Stimulated activated CD8-positive, alpha-beta memory T cell treated with anti-CD3 and anti-CD28 coated beads, Interleukin-15, amount 100 ng/mL, for 4 hours (primary cell): Measurements from ENCODE around the gene NXF3.
"Not testable (repeated sequence)": the region's sequence is repeated elsewhere in the genome, so short reads cannot be mapped to it uniquely, and the experiment has no call there.

ENCODE experiments used
- DNase-seq, 2 donors: peaks; one replicate each; pipeline ENCODE4 v3.0.0-alpha.2; 2020; ENCODE audit warnings: low read depth in 2 of 2

Gene NXF3

GRCh38 chrX:103092942-103093341 lies at the start of gene NXF3:
TSS of gene NXF3 (minus strand) at chrX:103093143. CDS start at chrX:103093023, 120 bp downstream.
- no peak for DNase-seq

GRCh38 chrX:103136528-103136927 lies 43.6 kb upstream of the NXF3 start:
- DNase-seq, result not testable (repeated sequence)

GRCh38 chrX:103124284-103124683 lies 31.3 kb upstream of the NXF3 start:
- DNase-seq, result no peak

GRCh38 chrX:103120748-103121147 lies 27.8 kb upstream of the NXF3 start:
- DNase-seq, result no peak

GRCh38 chrX:103116970-103117369 lies 24.0 kb upstream of the NXF3 start:
- DNase-seq, result not testable (repeated sequence)

GRCh38 chrX:103109497-103109896 lies 16.6 kb upstream of the NXF3 start:
- DNase-seq, result not testable (repeated sequence)

GRCh38 chrX:103107836-103108235 lies 14.9 kb upstream of the NXF3 start:
- no peak for DNase-seq

GRCh38 chrX:103107227-103107737 lies 14.3 kb upstream of the NXF3 start:
- not testable (repeated sequence) for DNase-seq

- not testable (repeated sequence) for DNase-seq
These were observed 11.4 kb upstream of the NXF3 start for GRCh38 chrX:103104370-103104769.

GRCh38 chrX:103103866-103104265 lies 10.9 kb upstream of the NXF3 start:
- not testable (repeated sequence) for DNase-seq

- no peak for DNase-seq
These were observed 8.5 kb upstream of the NXF3 start for GRCh38 chrX:103101299-103102042.

- DNase-seq, result no peak
These were observed 7.5 kb upstream of the NXF3 start for GRCh38 chrX:103100484-103100883.

- no peak for DNase-seq
These were observed 6.7 kb upstream of the NXF3 start for GRCh38 chrX:103099691-103100090.

GRCh38 chrX:103098488-103098887 lies 5.5 kb upstream of the NXF3 start:
- DNase-seq, result no peak

- DNase-seq, result no peak
These were observed 11.9 kb downstream of the NXF3 start for GRCh38 chrX:103081051-103081450.

- no peak for DNase-seq
These were observed 19.5 kb downstream of the NXF3 start for GRCh38 chrX:103073467-103073866.

GRCh38 chrX:103066606-103067005 lies 26.3 kb downstream of the NXF3 start:
- no peak for DNase-seq

GRCh38 chrX:103063918-103064434 lies 29.0 kb downstream of the NXF3 start, which contains the start of gene BEX1:
TSS of gene BEX1 (minus strand) at chrX:103064171. CDS start at chrX:103063274, 897 bp downstream.
- no peak for DNase-seq

GRCh38 chrX:103063191-103063845 lies 29.6 kb downstream of the NXF3 start:
- DNase-seq, result no peak

- DNase-seq, result no peak
These were observed 31.5 kb downstream of the NXF3 start for GRCh38 chrX:103061486-103061885.

GRCh38 chrX:103056902-103057301 lies 36.0 kb downstream of the NXF3 start:
- DNase-seq, result no peak

- no peak for DNase-seq
These were observed 40.3 kb downstream of the NXF3 start for GRCh38 chrX:103052625-103053024.
